GM12864 (cell line): Measurements from ENCODE around the gene GSPT1.

Source experiments
- DNase-seq: peaks from one replicate; pipeline ENCODE4 v3.0.0-alpha.2; 2011; ENCODE audit warnings: low read depth
- H3K4me3 ChIP-seq: 2 replicates; pipeline ENCODE4 v1.5.1; 2011; ENCODE audit warnings: mild to moderate bottlenecking, low read depth, low read length, control low read depth
- CTCF ChIP-seq: IDR thresholded peaks from 2 replicates; pipeline ENCODE4 v1.5.1; 2011; ENCODE audit warnings: low read depth, mild to moderate bottlenecking, moderate library complexity, low read length, control low read depth, inconsistent platforms; ENCODE audit errors: missing control alignments

The GSPT1 gene

DNA sequence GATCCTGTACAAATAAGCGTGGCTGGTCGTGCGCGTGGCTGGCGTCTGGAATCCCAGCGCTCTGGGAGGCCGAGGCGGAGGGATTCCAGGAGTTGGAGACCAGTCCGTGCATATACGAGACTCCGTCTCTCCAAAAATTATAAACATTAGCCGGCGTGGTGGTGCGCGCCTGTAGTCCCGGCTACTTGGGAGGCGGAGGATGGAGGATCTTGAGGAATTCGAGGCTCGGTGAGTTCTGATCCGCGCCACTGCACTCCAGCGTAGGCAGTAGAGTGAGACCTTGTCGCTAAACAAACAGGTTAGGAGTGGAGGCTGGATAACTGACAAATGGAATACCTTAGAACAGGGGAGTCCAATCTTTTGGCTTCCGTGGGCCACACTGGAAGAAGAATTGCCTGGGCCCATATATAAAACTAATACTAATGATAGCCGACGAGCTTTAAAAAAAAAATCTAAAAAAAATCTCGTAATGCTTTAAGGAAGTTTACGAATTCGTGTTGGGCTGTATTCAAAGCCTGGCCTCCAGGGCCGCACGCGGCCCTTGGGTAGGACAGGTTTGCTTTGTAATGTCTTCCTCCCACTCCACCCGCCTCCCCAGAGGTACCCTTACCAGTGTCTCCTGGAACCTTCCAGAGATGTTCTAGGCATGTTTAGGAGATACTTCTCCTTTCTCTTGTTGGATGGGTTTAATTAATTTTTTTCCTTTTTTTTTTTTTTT lies 63.5 kb downstream of the GSPT1 start:
- no peak for TF ChIP-seq CTCF
- no peak for DNase-seq
- peak overlapping the region; percentile 77 for H3K4me3 ChIP-seq

GRCh38 chr16:11851294-11852091 lies 64.3 kb downstream of the GSPT1 start, which contains the start of gene RSL1D1:
TSS of gene RSL1D1 (minus strand) at chr16:11851542. CDS start at chr16:11851512, 30 bp downstream.
- TF ChIP-seq CTCF: no peak
- peak; percentile 76 for DNase-seq
- peak within 1 kb of the TSS; percentile 77 for H3K4me3 ChIP-seq

- no peak for TF ChIP-seq CTCF
- no peak overlapping the region for H3K4me3 ChIP-seq
- DNase-seq: no peak
Measured at GRCh38 chr16:11848842-11849241, 66.9 kb downstream of the GSPT1 start.

- no peak for DNase-seq
- no peak for TF ChIP-seq CTCF
- H3K4me3 ChIP-seq: no peak overlapping the region
Measured at GRCh38 chr16:11844499-11844898, 71.3 kb downstream of the GSPT1 start.

DNA sequence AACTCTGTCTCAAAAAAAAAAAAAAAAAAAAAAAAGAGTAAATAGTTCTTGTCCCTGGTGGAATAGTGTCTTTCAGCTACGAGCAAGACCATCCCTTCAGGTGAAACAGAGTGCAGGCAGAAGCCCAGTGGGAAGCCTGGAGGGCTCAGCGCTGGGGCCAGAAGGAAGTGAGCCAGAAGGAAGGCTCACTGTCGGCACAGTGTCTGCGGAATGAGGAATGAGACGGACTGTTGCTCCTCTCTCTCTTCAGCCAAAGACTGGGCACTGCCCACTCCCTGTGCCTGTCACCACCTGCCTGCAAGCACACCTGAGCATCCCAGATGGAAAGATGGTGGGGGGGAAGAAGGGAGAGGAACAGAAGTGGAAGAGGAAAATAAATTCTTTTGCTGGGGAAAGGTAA lies 71.9 kb downstream of the GSPT1 start:
- no peak for TF ChIP-seq CTCF
- DNase-seq: no peak
- H3K4me3 ChIP-seq: no peak overlapping the region

DNA sequence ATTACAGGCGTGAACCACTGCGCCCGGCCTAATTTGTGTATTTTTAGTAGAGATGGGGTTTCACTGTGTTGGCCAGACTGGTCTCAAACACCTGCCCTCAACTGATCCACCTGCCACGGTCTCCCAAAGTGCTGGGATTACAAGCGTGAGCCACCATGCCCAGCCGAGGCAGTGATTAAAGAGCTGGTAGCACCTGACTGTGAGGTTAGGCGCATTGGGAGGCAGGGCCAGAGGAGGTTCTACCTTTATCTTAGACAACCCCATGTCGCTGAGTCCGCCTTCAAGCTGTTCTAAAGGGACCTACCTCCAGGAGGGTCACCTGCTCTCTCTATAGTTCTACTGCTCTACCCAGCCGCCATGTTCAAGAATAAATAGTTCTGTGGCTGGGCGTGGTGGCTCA lies 72.5 kb downstream of the GSPT1 start:
- TF ChIP-seq CTCF: no peak
- no peak for DNase-seq
- no peak overlapping the region for H3K4me3 ChIP-seq
